Glutamatergic neuron (in vitro differentiated cells): ENCODE data around the gene CCDC175. TPM values are rescaled to one million over a fixed set of nuclear protein-coding genes. Genes with fewer than 3 reads are reported as not detected.

Experiments used
- DNase-seq: peaks from one replicate; pipeline ENCODE4 v3.0.0; 2022
- H3K27ac Mint-ChIP-seq: one replicate; pipeline ENCODE4 v1.8.0; 2020; ENCODE audit warnings: mild to moderate bottlenecking, mixed read lengths, inconsistent platforms; ENCODE audit not compliant: unreplicated experiment
- H3K27me3 Mint-ChIP-seq: one replicate; pipeline ENCODE4 v1.8.0; 2020; ENCODE audit warnings: mild to moderate bottlenecking, moderate library complexity, mixed read lengths, inconsistent platforms; ENCODE audit not compliant: unreplicated experiment
- H3K36me3 Mint-ChIP-seq: one replicate; pipeline ENCODE4 v1.8.0; 2020; ENCODE audit warnings: mild to moderate bottlenecking, mixed read lengths, inconsistent platforms; ENCODE audit not compliant: unreplicated experiment
- H3K4me1 Mint-ChIP-seq: one replicate; pipeline ENCODE4 v1.8.0; 2020; ENCODE audit warnings: mild to moderate bottlenecking, low read depth, mixed read lengths, inconsistent platforms; ENCODE audit not compliant: unreplicated experiment
- H3K4me3 Mint-ChIP-seq: one replicate; pipeline ENCODE4 v1.8.0; 2020; ENCODE audit warnings: mild to moderate bottlenecking, mixed read lengths, inconsistent platforms; ENCODE audit not compliant: unreplicated experiment
- H3K9me3 Mint-ChIP-seq: one replicate; pipeline ENCODE4 v1.8.0; 2020; ENCODE audit warnings: mild to moderate bottlenecking, moderate library complexity, mixed read lengths, inconsistent platforms; ENCODE audit not compliant: unreplicated experiment
- CTCF ChIP-seq: fragments of 200-600 bp; sonication (generic); IDR thresholded peaks from one replicate; pipeline ENCODE4 v1.5.0; 2021; ENCODE audit not compliant: partially characterized antibody, unreplicated experiment
- total RNA-seq: library from RNA; stranded (reverse); fragmentation: NEBNext Ultra II Directional; extraction: Animal tissue kit (Norgen Biotek cat#: 25700); gene quantifications from one replicate; pipeline ENCODE4 v1.2.1, GENCODE V29; 2021; ENCODE audit not compliant: unreplicated experiment

CCDC175 gene
- total RNA-seq, 1 donor from 2014 or later: not detected

- H3K36me3 Mint-ChIP-seq: peaks cover under 1% of the 10 kb centered on the region
- H3K27ac Mint-ChIP-seq: no peak overlapping the region
- no peaks in the 10 kb centered on the region for H3K27me3 Mint-ChIP-seq
- TF ChIP-seq CTCF: no peak
- no peaks in the 10 kb centered on the region for H3K4me1 Mint-ChIP-seq
- H3K9me3 Mint-ChIP-seq: no peaks in the 10 kb centered on the region
- H3K4me3 Mint-ChIP-seq: no peak overlapping the region
- DNase-seq: no peak
Measured at GRCh38 chr14:59507752-59508103, 68.9 kb downstream of the CCDC175 start.

GRCh38 chr14:59507063-59507751 is 69.4 kb downstream of the CCDC175 start:
- Mint-ChIP-seq H3K27ac (no peak overlapping the region), H3K4me3 (no peak overlapping the region), H3K9me3 (no peaks in the 10 kb centered on the region), H3K36me3 (no peaks in the 10 kb centered on the region), H3K27me3 (no peaks in the 10 kb centered on the region), H3K4me1 (no peaks in the 10 kb centered on the region)
- peak; percentile 87 for DNase-seq
- TF ChIP-seq CTCF: peak; percentile 84

- Mint-ChIP-seq H3K27me3 (no peaks in the 10 kb centered on the region), H3K36me3 (no peaks in the 10 kb centered on the region), H3K27ac (no peak overlapping the region), H3K4me3 (no peak overlapping the region), H3K9me3 (no peaks in the 10 kb centered on the region), H3K4me1 (no peaks in the 10 kb centered on the region)
- DNase-seq: no peak
- no peak for TF ChIP-seq CTCF
Measured at GRCh38 chr14:59503256-59503655, 73.4 kb downstream of the CCDC175 start.

- no peak for TF ChIP-seq CTCF
- DNase-seq: no peak
- Mint-ChIP-seq H3K4me1 (no peaks in the 10 kb centered on the region), H3K36me3 (no peaks in the 10 kb centered on the region), H3K27ac (no peak overlapping the region), H3K9me3 (no peaks in the 10 kb centered on the region), H3K27me3 (no peaks in the 10 kb centered on the region), H3K4me3 (no peak overlapping the region)
Measured at GRCh38 chr14:59500732-59501131, 75.9 kb downstream of the CCDC175 start.

- no peaks in the 10 kb centered on the region for H3K9me3 Mint-ChIP-seq
- no peak overlapping the region for H3K27ac Mint-ChIP-seq
- no peak overlapping the region for H3K4me3 Mint-ChIP-seq
- no peaks in the 10 kb centered on the region for H3K36me3 Mint-ChIP-seq
- no peak for TF ChIP-seq CTCF
- H3K27me3 Mint-ChIP-seq: no peaks in the 10 kb centered on the region
- H3K4me1 Mint-ChIP-seq: no peaks in the 10 kb centered on the region
- DNase-seq: no peak
Measured at GRCh38 chr14:59492384-59492783, 84.2 kb downstream of the CCDC175 start.
